GM19099 (cell line): ENCODE measurements around the gene CSF1.

Source experiments
- POLR2A ChIP-seq: IDR thresholded peaks from 3 replicates; pipeline ENCODE4 v1.6.1; 2011; ENCODE audit warnings: low read depth; ENCODE audit not compliant: insufficient read length; ENCODE audit errors: extremely low read depth

CSF1 gene

DNA sequence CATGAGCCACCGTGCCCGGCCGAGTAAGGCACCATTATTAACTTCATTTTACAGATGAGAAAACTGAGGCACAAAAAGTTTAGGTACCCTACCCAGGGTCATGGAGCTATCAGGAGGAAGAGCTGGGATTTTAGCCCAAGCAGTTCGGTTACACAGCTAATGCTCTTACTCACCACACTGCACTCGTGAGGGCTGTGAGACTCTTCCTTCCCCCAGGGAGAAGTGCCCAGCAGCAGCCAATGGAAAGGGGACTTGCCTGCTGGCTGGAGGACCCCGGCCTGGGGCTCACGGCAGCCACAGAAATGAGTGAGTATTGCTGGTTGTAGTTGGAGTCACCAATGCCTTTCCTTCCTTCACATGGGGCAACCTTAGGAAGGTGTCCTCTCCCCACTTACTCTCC, 5.2 kb upstream of the CSF1 start:
- no peak for TF ChIP-seq POLR2A

DNA sequence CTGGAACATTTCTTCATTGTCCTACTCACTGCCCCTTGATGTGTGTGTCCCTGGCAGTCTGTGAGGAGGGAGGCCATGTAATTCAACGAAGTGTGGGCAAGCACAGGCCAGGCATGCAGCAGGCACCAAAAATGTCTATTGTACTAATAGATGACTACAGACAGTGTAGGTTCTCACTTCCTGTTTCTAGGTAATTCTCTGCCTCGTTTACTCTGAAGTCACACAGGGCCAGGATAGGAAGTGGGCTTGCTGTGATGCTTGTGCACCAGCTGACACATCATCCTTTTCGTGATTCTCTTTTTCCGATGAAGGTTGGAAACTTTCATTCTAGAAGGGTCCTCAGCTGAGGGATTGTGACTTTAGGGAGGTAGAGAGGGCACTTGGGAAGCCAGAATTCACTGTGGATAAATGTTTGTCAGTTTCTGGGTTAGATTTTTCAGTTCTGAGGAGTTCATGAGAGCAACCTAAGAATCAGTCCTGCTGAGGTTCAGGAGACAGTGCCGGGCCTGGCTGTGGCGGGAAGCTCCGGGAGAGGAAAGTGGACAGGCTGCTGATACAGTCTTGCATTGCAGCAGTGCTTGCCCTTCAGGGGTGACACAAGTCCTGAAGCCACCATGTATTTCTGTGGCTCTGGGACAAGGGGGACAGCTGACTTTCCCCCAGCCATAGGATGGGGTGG, 4.3 kb upstream of the CSF1 start:
- peak; percentile 46 for TF ChIP-seq POLR2A

DNA sequence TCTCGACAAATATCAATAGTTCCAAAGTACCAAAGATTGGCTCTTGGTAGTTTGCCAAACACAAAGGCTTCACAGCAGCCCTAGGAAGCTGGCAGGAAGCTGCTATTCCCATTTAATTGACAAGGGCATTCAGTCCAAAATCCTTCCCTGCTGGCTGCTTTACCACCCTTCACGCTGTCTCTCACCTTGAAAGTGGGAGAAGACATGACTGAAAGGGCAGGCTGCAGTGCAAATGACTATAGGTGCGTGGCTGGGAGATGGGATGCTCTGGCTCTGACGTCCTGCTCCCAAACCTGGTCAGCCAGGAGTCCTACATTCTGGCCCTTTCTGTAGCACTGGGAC, 3.8 kb upstream of the CSF1 start:
- no peak for TF ChIP-seq POLR2A

DNA sequence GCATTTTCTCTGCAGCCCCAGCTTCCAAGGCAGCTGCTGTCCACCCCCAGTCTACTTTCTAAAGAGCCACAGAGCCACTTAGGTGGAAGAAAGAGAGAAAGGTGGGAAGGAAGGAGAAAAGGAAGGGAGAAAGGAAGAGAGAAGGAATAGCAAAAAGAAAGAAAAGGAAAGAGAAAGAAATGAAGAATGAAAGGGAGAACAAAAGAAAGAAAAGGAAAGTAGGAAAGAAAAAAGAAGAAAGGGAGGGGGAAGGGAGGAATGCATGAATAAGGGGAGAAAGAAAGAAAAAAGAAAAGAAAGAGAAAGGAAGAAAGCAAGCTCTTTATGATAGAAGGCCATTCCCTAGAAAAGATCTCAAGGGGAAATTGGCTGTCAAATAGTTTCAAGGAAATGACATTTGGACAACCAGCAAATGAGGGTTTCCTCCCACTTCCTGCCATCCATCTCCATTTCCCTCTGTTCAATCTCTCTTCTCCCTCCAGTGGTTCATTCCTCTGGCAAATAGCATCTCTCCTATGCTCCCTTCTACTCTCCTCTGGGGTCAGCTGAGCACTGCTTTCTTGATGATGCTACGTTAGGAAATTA, 3.4 kb upstream of the CSF1 start:
- no peak for TF ChIP-seq POLR2A

DNA sequence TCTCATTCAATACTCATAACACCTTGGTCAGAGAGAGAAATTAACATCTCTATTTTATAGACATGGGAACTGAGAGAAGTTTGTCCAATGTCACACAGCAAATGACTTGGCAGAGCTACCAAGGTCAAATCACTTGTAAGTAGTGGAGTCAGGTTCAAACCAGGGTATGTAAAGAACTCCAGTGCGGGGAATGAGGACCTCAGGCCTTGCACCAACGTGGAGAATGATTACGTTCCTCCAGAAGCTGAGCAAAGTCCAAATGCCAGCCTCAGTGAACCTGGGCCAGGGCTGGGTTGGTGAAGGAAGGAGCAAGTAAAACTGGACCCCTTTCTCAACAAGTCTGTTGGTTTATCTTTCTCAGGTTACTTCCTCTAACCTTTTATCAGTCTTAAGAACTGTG, 1.8 kb upstream of the CSF1 start:
- TF ChIP-seq POLR2A = no peak

DNA sequence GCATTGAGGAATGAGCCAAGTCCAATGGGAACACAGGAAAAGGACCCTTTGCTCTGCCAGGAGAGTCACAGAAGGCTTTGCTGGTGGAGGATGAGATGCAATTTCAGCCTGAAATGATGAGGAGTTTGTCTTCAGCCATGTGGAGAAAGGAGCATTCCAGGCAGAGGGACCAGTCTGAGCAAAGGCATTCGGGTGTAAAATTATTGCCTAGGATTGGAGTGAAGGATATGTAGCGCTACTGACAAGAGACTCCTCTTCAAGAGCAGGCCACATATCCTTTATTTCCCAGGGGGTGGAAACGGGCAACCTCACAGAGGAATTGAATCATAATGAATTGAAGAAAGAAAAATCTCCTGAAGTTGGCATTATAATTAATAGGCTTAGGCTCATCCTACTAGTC, 1.1 kb upstream of the CSF1 start:
- TF ChIP-seq POLR2A = no peak

DNA sequence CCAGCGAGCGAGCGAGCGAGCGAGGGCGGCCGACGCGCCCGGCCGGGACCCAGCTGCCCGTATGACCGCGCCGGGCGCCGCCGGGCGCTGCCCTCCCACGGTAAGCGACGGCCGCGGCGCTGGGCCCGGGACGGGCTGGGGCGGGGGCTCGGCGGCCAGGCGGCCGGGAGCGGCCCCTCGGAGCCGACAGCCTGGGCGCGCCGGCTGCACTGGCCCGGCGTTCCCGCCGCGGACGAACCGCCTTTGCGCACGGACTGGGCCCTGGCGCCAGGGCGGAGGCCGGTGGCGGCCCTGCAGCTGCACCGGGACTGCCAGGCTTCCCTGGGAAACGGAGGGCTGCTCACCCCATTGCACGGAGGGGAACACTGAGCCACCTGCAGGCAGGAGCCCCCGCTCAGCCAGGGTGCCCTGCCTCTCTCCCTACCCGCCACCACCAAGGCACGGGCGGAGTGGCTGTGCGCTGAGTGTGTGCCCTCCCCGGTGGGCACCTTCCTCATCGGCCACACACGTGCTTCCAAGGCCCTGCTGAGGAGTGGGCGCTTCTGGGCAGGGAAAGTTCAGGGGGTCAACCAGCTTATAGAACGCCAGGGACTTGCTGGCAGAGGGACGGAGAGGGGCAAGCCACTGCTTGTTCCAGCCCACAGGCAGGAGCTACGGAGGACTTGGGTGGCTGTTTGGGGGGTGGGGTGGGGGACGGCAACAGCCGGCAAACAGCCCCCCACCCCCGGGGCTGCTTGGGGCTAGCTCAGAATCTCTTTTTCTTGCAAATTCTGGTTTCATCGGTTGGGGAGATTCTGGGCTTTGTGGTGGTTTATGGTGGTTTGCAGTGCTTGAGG, 532 bp downstream of the CSF1 start:
- no peak for TF ChIP-seq POLR2A

DNA sequence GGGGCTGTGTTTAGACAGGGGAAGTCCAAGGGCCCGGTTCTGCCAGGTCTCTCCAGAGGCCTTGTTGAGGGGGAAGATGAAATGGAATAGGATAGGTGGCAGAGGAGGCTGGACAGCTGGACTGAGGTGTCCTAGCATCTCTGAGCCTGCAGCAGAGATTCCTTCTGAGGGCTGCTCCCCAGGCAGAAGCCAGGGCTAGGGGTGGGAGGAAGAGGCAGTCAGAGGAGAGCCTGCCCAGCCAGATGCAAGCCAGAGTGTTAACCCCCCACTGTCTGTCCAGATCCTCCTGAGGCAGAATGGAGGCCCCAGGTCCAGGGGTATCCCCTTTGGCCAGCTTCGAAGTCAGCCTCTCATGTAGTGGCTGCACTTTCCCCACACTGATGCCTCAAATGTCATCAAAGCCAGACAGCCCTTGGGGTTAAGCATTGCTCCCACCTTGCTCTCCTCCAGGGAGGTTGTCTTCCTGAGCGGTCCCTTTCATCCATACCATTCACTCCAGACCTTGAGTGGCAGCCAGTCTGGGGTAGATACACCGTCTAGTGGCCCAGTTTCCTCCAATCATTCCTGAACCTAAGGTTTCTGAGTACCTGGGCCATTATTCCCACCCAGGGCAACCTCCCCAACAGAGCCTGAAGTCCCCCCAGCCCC, 1.7 kb downstream of the CSF1 start:
- no peak for TF ChIP-seq POLR2A

DNA sequence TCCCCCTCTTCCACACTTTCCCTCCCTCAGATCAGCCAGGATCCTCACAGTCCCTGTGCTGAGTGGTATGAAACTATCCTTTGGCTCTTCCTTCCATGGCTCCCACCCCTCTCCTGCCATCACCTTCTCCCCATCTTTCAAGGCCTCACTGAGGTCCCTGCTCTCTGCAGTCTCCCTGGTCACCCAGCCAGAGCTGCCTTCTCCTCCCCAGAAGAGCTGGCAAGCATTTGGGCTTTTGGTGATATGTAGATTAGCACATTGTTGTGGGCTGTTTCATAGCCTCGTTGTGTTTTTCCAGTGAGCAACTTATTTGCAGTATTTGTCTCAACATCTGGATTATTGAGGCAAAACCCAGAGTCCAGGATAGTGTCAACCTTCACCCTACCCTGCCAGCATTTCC, 2.2 kb downstream of the CSF1 start:
- no peak for TF ChIP-seq POLR2A

DNA sequence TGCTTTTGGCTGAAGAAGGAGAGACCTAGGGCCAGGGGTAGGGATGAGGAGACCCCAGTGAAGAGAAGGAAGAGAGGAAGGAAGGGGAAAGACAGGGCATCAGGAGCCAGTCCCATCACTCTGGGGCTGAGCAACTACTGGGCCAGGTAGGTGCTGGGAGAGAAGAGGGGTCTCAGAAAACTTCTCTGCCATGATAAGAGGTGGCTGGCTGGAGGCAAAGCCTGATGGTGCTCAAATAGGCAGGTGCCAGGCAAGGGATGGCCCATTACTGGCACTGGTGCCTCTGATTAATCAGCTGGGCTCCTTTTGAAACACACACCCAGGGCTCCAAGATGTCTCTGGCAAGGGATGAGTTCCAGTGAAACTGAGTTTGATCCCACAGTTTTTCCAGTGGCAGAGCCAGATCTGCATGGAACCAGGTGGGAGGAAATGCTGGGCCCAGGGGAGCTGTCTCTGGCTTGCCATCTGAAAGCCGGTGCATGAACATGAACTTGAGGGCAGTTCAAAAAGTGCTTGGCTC, 2.8 kb downstream of the CSF1 start:
- no peak for TF ChIP-seq POLR2A

DNA sequence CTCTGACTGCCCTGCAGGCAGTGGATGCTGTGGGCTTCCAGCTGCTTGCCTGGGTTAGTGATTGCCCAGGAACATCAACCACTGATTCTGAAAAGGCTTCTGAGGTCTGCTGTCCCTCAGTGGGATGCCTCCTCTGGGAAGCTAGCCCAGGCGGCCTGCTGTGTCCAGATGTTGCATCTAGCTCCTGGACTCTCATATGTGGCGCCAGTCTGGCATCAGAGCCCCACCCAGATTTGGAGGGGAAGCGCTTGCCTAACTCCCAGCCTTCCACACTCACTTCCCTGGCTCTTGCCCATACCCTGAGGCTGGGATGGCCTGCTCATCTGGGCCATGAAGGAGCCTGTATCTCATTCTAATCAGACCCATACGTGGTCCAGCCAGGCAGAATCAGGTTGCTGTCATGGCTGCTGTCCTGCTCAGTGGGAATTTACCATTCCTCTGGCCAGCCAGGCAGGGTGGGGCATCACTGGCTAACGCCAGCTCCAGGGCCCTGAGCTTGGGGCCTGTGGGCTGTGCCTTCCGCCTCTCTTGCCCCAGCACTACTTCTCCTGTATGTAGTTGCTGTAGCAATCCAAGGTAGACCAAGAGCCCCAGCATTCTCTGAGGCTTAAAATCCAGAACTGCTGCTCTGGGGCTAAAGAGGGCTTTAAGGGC, 4.1 kb downstream of the CSF1 start:
- TF ChIP-seq POLR2A = no peak

DNA sequence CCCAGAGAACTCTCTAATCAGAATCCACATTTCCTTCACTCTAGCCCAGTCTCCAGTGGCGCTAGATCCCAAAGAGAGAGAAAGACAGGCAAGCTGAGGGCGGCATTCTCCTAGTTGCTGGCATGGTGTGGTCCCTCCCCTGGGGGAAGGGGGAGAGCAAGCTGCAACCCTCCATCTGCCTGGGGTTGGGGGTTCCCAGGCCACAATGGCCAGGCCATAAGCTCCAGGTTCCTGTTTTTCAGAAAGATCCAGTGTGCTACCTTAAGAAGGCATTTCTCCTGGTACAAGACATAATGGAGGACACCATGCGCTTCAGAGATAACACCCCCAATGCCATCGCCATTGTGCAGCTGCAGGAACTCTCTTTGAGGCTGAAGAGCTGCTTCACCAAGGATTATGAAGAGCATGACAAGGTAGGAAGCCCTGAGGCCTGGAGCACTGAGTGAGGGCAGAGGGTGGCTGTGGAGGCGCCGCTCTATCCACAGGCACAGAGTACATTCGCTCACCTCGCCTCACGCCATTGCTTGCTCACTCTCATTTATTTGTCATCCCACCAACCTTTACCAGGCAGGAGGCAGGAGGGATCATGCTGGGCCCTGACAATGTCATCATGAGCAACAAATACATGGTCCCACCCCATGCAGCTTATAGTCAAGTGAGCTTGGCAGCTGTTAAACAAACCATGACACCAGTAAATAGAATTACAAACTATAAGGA, 6.6 kb downstream of the CSF1 start:
- no peak for TF ChIP-seq POLR2A

DNA sequence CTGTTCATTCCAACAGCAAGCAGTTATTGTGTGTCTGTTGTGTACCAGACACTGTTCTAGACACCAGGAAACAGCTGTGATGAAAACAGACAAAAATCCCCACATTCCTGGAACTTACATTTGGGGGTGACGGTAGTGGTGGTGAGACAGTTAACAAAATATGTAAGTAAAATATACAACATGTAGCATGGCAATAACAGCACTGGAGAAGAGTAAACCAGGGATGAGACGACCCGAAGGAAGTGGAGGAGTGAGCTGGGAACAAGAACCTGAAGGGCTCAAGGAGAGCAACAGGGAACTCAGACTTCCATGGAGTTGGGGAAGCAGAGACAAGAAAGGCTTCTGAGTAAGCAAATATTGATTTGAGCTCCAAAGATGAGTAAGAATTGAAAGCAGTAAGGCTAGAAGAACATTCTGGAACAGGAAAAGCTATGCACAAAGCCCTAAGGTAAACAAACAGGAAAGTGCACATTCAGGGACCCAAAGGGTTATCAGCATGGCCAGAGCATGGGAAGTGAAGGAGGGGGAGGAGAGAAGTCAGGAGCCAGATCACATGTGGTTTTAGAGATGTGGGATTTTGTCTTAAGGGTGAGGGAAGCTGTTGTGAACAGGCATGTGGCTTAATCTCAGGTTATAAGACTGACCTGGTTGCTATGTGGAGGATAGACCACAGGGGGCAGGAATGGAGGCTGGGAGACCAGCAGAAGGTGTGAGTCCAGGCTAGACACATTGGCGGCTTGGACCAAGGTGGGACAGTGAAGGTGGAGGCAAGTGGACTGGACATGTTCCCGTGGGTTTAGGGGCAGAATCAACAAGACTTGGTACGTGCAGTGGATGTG, 7.3 kb downstream of the CSF1 start:
- TF ChIP-seq POLR2A = no peak

DNA sequence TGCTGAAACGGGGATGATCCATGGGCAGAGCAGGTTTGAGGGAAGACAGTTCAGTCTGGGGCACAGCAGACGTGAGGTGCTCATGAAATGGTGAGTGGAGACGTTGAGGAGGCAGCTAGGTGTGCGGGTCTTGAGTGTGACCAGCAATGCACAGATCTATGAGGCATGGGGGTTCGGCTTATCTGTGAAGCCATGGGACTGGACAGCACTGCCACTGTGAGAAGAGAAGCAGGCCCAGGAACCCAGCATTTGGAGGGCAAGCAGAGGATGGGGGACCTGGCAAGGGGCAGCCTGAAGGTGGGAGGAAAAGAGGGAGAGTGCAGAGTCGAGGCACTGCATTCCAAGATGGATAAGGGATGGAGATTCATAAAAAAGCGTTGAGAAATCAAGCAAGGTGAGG, 8.0 kb downstream of the CSF1 start:
- TF ChIP-seq POLR2A = no peak

DNA sequence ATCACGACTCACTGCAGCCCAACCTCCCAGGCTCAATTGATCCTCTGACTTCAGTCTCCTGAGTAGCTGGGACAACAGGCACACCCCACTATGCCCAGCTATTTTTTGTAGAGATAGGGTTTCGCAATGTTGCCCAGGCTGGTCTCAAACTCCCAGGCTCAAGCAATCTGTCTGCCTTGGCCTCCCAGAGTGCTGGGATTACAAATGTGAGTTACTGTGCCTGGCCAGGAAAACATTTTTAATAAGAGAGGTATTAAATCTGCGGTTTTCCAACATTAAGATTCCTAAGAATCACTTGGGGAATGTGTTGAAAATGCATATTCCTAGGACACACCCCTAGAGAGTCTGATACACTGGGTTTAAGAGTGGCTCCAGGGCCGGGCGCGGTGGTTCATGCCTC, 8.7 kb downstream of the CSF1 start:
- TF ChIP-seq POLR2A = no peak
